GM23248 (cell line): ENCODE measurements around the gene ADAMTSL3. TPM values are rescaled to one million over a fixed set of nuclear protein-coding genes. Genes with fewer than 3 reads are reported as not detected.
A peak's percentile ranks its signal among the peaks of the same experiment; 100 is the strongest.

Experiments used
- DNase-seq: peaks from one replicate; pipeline ENCODE4 v3.0.0-alpha.2; 2015
- H2AFZ ChIP-seq: fragments of 200-600 bp; sonication (generic); 2 replicates; pipeline ENCODE4 v1.6.1; 2016; ENCODE audit warnings: antibody characterized with exemption
- H3F3A ChIP-seq: fragments of 200-600 bp; sonication (generic); 2 replicates; pipeline ENCODE4 v1.6.1; 2016; ENCODE audit warnings: mild to moderate bottlenecking, antibody characterized with exemption, mixed run types; ENCODE audit not compliant: insufficient read depth
- H3K27ac ChIP-seq: fragments of 200-600 bp; sonication (generic); 2 replicates; pipeline ENCODE4 v1.5.1; 2016; ENCODE audit warnings: mild to moderate bottlenecking
- H3K27me3 ChIP-seq: fragments of 200-600 bp; sonication (generic); replicated peaks from 2 replicates; pipeline ENCODE4 v1.6.1; 2016; ENCODE audit warnings: mild to moderate bottlenecking; ENCODE audit not compliant: insufficient read depth
- H3K36me3 ChIP-seq: fragments of 200-600 bp; sonication (generic); 2 replicates; pipeline ENCODE4 v1.6.1; 2016; ENCODE audit warnings: low read depth, mild to moderate bottlenecking
- H3K4me1 ChIP-seq: fragments of 200-600 bp; sonication (generic); 2 replicates; pipeline ENCODE4 v1.6.1; 2016; ENCODE audit warnings: mild to moderate bottlenecking; ENCODE audit not compliant: insufficient read depth
- H3K4me2 ChIP-seq: fragments of 200-600 bp; sonication (generic); one replicate; pipeline ENCODE4 v1.6.1; 2016; ENCODE audit warnings: mild to moderate bottlenecking; ENCODE audit not compliant: unreplicated experiment
- H3K4me3 ChIP-seq: fragments of 200-600 bp; sonication (generic); 2 replicates; pipeline ENCODE4 v1.5.1; 2016; ENCODE audit warnings: mild to moderate bottlenecking
- H3K79me2 ChIP-seq: fragments of 200-600 bp; sonication (generic); 2 replicates; pipeline ENCODE4 v1.6.1; 2016; ENCODE audit warnings: mild to moderate bottlenecking; ENCODE audit not compliant: insufficient read depth
- H3K9ac ChIP-seq: fragments of 200-600 bp; sonication (generic); 2 replicates; pipeline ENCODE4 v1.6.1; 2016; ENCODE audit warnings: mild to moderate bottlenecking
- H3K9me2 ChIP-seq: fragments of 200-600 bp; sonication (generic); 2 replicates; pipeline ENCODE4 v1.6.1; 2016; ENCODE audit warnings: mixed run types, mild to moderate bottlenecking, moderate library complexity; ENCODE audit not compliant: insufficient read depth
- H3K9me3 ChIP-seq: fragments of 200-600 bp; sonication (generic); one replicate; pipeline ENCODE4 v1.6.1; 2017; ENCODE audit warnings: low read depth
- H4K20me1 ChIP-seq: fragments of 200-600 bp; sonication (generic); 2 replicates; pipeline ENCODE4 v1.6.0; 2016; ENCODE audit not compliant: insufficient read depth
- EZH2 ChIP-seq: fragments of 200-600 bp; sonication (generic); IDR thresholded peaks from 2 replicates; pipeline ENCODE4 v1.6.1; 2018; ENCODE audit warnings: antibody characterized with exemption, mild to moderate bottlenecking; ENCODE audit not compliant: insufficient read depth, poor library complexity, severe bottlenecking
- EZH2phosphoT487 ChIP-seq: fragments of 200-600 bp; sonication (generic); IDR thresholded peaks from 2 replicates; pipeline ENCODE4 v1.6.1; 2018; ENCODE audit warnings: antibody characterized with exemption, moderate library complexity, mild to moderate bottlenecking, low read depth; ENCODE audit not compliant: insufficient read depth
- WGBS, 2 experiments: methylation state at CpG; one replicate each; pipeline ENCODE4 v1.1.6; 2015 to 2017; ENCODE audit warnings: low lambda C conversion rate in 2 of 2, low coverage in 1 of 2; ENCODE audit errors: missing lambda C conversion rate in 2 of 2; 5-methylcytosine and 5-hydroxymethylcytosine counted together
- in situ Hi-C: fragments of 300-500 bp; cut with MboI; formaldehyde crosslinking; loops from 2 replicates; pipeline ENCODE4 v1.15.0; 2020
- polyA plus RNA-seq: library from polyadenylated mRNA; unstranded; fragments of >200 nt; fragmentation: Nextera tagmentation; extraction: Ambion mirVana; gene quantifications from 2 replicates; pipeline ENCODE4 v1.2.1, GENCODE V29; 2016
- total RNA-seq: library from RNA; depleted of rRNA; stranded (reverse); fragments of >200 nt; shearing (Covaris generic); gene quantifications from 2 replicates; pipeline ENCODE4 v1.2.3, GENCODE V29; 2014; rRNA removed

Gene ADAMTSL3
- not detected in 2 replicates for total RNA-seq
- polyA plus RNA-seq, result not detected in 2 replicates

DNA sequence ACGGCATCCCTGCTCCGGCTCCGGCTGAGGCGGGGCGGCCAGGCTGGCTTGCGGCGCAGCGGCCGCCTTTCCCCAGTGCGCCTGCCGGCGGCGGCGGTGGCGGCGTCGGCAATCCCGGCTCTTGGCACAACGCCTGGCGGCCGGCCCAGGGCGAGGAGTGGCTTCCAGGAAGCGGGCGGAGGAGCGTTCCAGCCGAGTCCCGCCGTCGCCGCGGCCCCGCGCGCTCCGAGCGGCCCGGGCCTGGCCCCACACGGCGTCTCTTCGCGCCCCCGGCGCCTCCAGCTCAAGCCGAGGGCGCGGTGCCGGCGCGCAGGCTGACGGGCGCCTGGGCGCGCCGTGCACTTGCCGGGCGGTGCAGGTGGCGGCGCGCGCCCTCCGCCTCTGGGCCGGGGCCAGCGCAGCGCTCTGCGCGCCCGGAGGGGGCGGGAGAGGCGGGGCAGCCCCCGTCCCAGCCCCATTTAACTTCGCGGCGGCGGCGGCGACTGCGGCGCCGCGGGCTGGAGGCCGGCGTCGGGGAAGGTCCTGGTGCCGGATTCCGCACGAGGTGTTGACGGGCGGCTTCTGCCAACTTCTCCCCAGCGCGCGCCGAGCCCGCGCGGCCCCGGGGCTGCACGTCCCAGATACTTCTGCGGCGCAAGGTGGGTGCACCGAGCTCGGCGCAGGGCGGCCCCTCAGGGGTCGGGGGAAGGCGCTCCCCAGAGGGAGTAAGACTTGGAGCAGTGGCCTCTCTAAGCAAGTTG lies at the start of gene ADAMTSL3:
Gene ADAMTSL3, plus strand, starts transcription at position 485 of the 740 bp plus-strand sequence. CDS start 1,639 bp downstream, outside the sequence.
- Histone ChIP-seq H3K36me3 (no peaks in the 10 kb centered on the region), H3K4me3 (no peak within 1 kb of the TSS), H3K4me2 (no peak within 1 kb of the TSS), H3K27me3 (peaks cover 39% of the 10 kb centered on the region), H3K4me1 (no peaks in the 10 kb centered on the region), H3K27ac (no peak within 1 kb of the TSS), H3K9me2 (no peaks in the 10 kb centered on the region), H2AFZ (no peak within 1 kb of the TSS), H4K20me1 (no peaks in the 10 kb centered on the region), H3K79me2 (no peaks in the 10 kb centered on the region), H3K9ac (no peak within 1 kb of the TSS), H3F3A (no peaks in the 10 kb centered on the region), H3K9me3 (no peaks in the 10 kb centered on the region)
- in situ Hi-C loops, result no loop called here
- no peak for TF ChIP-seq EZH2phosphoT487
- no peak for TF ChIP-seq EZH2
- WGBS, 2 experiments, result 3 to 4% methylated on average over 20 to 41 of the region's 105 CpGs
- peak; percentile 53 for DNase-seq

GRCh38 chr15:83604549-83604948 lies 49.4 kb upstream of the ADAMTSL3 start:
- H3K27me3 ChIP-seq, result 0 out of 2 replicates have a peak, but pooled peaks cover 6% of the 10 kb centered on the region
- no peak overlapping the region for H3K4me3 ChIP-seq
- no peak overlapping the region for H2AFZ ChIP-seq
- H4K20me1 ChIP-seq, result no peaks in the 10 kb centered on the region
- H3K36me3 ChIP-seq, result no peaks in the 10 kb centered on the region
- no peaks in the 10 kb centered on the region for H3K79me2 ChIP-seq
- H3K27ac ChIP-seq, result no peak overlapping the region
- no peaks in the 10 kb centered on the region for H3F3A ChIP-seq
- in situ Hi-C loops, result no loop called here
- 30 to 53% methylated on average over 1 of the region's 1 CpG for WGBS, 2 experiments
- DNase-seq, result no peak
- H3K9ac ChIP-seq, result no peak overlapping the region
- no peaks in the 10 kb centered on the region for H3K9me2 ChIP-seq
- H3K4me2 ChIP-seq, result no peak overlapping the region
- H3K9me3 ChIP-seq, result no peaks in the 10 kb centered on the region
- TF ChIP-seq EZH2phosphoT487 (no peak), EZH2 (no peak)
- no peaks in the 10 kb centered on the region for H3K4me1 ChIP-seq

GRCh38 chr15:83605111-83605945 lies 48.6 kb upstream of the ADAMTSL3 start:
- no peaks in the 10 kb centered on the region for H3F3A ChIP-seq
- H3K79me2 ChIP-seq, result no peaks in the 10 kb centered on the region
- H3K9me3 ChIP-seq, result no peaks in the 10 kb centered on the region
- H2AFZ ChIP-seq, result no peak overlapping the region
- H4K20me1 ChIP-seq, result no peaks in the 10 kb centered on the region
- no peak overlapping the region for H3K27ac ChIP-seq
- in situ Hi-C loops, result no loop called here
- no peak overlapping the region for H3K4me3 ChIP-seq
- H3K27me3 ChIP-seq, result 0 out of 2 replicates have a peak, but pooled peaks cover 6% of the 10 kb centered on the region
- H3K9me2 ChIP-seq, result no peaks in the 10 kb centered on the region
- H3K36me3 ChIP-seq, result no peaks in the 10 kb centered on the region
- H3K4me2 ChIP-seq, result no peak overlapping the region
- TF ChIP-seq EZH2phosphoT487 (no peak), EZH2 (no peak)
- DNase-seq, result no peak
- 1 to 4% methylated on average over 7 of the region's 7 CpGs for WGBS, 2 experiments
- H3K4me1 ChIP-seq, result no peaks in the 10 kb centered on the region
- no peak overlapping the region for H3K9ac ChIP-seq

- H3K79me2 ChIP-seq, result no peaks in the 10 kb centered on the region
- TF ChIP-seq EZH2 (no peak), EZH2phosphoT487 (no peak)
- H3K27me3 ChIP-seq, result 0 out of 2 replicates have a peak, but pooled peaks cover 6% of the 10 kb centered on the region
- H3K9me2 ChIP-seq, result no peaks in the 10 kb centered on the region
- H3K9ac ChIP-seq, result no peak overlapping the region
- no peaks in the 10 kb centered on the region for H3F3A ChIP-seq
- 19 to 20% methylated on average over 3 of the region's 3 CpGs for WGBS, 2 experiments
- H3K4me2 ChIP-seq, result no peak overlapping the region
- no peaks in the 10 kb centered on the region for H3K36me3 ChIP-seq
- H3K27ac ChIP-seq, result no peak overlapping the region
- H3K4me1 ChIP-seq, result no peaks in the 10 kb centered on the region
- H2AFZ ChIP-seq, result no peak overlapping the region
- DNase-seq, result no peak
- in situ Hi-C loops, result no loop called here
- no peaks in the 10 kb centered on the region for H4K20me1 ChIP-seq
- no peak overlapping the region for H3K4me3 ChIP-seq
- H3K9me3 ChIP-seq, result no peaks in the 10 kb centered on the region
Observed at GRCh38 chr15:83610132-83610531, 43.8 kb upstream of the ADAMTSL3 start.
